GM21737 (cell line): Measurements from ENCODE around the gene CMBL.

ENCODE experiments used
- ATAC-seq: cut with Tn5 transposase; IDR thresholded peaks from one replicate; pipeline ENCODE4 v1.9.1; 2021; ENCODE audit warnings: mild to moderate bottlenecking, moderate library complexity; ENCODE audit not compliant: unreplicated experiment

CMBL gene

DNA sequence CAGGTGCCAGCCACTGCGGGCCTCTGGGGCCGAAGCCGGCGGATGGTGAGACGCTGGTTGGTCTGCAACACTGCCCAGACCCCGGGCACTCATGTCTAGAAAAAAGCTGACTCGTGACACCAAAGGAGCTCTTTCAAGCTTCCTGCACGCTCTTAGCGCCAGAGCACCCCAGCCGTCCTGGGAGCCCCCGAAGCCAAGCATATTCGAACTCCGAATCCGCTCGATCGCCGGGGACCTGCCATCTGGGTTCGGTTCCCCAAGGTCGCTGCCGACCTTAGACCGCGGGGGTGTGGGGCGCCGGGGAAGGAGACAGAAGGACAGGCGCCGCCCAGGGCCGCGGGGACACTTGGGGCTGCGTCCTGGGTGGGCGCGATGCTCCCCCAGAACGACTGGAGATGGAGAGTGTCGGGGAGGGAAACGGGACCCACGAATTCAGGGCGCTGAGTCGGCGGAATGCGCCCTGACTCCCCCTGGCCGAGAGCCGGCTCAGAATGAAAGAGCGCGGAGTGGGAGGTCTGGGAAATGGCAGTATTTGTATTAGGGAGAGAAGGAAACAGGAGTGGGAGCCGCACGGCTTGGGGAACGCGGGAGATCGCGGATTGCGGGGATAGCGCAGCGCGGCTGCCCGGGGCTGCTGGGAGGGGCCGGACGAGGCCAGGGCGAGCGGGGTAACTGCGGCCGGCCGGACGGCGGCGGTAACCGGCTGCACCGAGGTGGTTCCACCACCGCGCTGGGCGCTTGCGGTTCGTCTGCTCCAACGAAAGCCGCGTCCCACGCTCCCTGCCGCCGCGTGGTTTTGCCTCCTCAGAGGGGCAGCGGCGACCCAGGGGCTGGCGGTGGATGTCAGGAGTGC lies 25.7 kb upstream of the CMBL start:
- no peak for ATAC-seq

DNA sequence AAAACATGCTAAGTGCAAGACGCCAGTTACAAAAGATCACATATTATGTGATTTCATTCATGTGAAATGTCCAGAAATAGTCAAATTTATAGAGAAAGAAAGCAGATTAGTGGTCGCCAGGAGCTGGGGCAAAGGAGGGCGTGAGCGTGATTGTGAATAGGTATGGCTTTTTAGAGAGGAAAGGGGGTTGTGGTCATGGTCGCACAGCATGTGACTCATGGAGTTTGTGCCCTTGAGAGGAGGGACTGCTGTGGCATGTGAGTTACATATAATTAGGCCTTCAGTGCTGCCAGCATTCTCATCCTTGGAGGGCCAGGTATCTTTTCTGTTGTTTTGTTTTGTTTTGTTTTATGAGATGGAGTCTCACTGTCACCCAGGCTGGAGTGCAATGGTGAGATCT lies 24.6 kb upstream of the CMBL start:
- no peak for ATAC-seq

DNA sequence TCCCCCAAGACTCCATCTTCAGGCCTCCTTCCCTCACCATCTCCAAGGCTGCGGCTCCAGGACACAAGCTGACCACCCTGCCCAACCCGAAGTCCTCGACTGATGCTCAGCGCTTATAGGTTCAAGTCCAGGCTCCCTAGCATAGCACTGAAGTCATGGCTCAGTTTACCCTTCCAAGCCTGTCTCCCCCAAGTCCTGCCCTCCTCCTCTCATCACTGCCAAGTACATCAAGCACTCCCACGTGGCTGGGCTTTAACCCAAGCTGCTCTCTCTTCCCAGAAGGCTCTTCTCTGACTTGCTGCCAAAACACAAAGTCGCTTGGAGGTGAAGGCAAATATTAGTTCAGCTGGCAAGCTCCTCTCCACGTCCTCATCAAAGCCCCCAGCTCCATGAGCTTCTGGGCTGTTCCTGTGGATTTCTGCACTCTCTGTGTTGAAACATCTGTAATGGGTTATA lies 23.7 kb upstream of the CMBL start:
- no peak for ATAC-seq

DNA sequence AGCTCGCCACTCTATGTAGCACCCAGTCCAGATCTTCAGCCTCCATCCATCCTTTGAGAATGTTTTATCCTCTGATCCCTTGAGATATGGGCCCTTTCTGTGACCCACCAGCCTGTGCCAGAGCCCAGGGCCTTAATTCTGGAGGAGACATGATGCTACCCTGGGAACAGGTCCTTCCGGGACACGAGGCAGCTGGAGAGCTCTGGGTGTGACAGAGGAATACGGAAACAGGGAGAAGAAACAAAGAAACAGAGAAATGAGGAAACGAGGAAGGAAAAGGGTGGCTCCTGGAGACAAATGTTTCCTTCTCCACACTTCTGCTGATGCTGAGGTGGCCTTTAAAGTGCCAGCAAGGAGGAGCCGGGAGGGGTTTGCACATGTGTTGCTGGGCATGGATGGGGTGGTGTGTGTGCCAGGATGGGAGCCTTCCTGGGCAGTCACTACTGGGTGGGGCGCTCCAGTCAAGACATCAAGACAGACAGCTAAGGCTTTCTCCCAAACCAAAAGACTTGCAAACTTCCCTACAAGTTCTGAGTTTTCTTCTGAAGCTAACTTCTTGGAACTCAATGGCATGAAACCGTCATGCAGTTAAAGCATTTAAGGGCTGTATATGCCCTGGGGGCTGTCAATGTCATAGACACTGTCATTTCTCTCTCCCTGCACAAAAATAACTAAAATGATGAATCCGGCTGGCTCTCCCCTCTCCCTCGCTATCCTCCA lies 23.0 kb upstream of the CMBL start:
- no peak for ATAC-seq

DNA sequence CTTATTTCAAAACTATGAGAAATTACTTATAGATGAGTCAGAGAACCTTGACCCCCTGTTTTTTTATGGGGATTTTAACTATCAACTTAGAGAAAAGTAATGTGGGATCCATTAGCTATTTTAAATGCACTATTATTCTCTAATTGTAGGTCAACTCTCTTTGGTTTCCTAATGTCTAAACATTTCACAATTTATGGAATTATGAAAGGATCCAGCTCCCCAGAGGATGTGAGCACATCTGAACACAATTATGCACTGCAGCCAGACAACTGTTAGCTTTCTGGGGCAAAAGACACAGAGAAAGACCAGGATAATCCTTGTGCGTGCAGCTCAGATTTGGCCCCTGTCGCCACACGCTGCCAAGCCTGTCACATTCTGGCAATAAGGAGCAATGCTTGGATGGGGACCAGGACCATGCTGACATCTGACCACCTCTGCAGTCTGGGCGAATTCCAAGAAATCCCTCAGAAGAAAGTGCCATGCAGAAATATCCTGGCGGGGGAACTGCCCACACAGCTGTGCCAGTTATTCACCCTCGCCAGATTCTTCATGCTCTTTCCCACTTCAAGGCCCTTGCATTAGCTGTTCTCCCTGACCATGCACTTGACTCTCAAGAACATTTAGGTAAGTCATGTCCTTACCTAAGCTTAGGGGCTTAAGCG lies 22.2 kb upstream of the CMBL start:
- ATAC-seq = no peak

DNA sequence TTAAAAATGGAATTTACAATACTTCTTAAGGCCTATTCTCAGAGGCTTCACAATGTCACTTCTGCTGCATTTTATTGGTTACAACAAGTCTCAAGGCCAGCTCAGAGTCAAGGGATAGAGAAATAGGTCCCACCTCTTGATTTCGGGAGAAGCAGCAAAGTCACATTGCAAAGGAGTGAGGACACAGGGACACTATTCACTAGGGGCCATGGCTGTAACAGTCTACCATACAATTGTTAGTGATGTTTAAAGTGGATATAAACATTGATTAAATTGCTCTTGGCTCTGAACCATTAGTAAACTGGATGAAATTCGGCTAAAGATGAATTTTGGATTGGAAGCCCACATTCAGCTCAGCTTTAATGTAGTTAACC lies 21.7 kb upstream of the CMBL start:
- ATAC-seq = no peak

DNA sequence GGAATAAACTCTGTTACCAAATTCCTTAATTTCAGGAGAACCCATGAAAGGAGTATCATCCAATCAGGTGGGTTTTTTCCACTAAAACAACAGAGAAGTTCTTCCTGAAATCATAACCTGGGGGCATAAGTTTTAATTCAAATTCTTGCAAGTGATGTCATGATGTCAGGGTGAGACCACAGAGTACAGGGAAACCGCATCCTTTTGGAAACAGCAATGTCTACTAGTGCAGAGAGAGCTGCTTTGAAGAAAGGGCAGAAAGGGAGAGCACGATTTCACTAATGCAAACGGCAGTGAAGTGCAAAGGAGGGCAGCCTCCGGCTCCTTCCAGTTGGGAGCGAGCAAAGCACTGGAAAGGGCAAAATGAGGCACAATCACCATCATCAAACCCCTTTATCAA lies 20.6 kb upstream of the CMBL start:
- no peak for ATAC-seq

DNA sequence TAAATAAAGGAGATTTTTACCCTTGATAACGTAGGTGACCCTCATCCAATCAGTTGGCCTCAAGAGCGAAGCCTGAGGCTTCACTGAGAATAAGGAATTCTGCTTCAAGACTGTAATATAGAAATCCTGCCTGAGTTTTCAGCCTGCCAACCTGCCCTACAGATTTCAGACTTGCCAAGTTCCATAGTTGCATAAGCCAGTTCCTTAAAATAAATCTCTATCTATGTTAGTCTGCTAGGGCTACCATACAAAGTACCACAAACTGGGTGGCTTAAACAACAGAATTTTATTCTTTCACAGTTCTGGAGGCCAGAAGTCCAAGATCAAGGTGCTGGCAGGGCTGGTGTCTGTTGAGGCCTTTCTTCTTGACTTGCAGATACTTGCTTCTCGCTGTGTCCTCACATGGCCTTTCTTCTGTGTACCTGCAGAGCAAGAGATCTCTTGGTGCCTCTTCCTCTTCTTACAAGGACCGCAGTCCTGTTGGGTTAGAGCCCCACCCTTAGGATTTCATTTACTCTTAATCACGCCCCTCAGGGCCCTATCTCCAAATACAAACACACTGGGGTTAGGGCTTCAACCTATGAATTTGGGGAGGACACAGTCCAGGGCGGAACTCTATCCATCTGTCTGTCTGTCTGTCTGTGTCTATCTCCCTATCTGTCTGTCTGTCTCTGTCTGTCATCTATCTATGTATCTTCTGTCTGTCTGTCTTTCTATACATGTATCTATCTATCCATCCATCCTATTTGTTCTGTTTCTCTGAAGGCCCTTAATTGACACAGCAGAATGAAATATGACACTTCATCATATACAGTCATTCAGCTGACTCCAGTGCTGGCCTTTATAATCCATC lies 17.0 kb upstream of the CMBL start:
- no peak for ATAC-seq

DNA sequence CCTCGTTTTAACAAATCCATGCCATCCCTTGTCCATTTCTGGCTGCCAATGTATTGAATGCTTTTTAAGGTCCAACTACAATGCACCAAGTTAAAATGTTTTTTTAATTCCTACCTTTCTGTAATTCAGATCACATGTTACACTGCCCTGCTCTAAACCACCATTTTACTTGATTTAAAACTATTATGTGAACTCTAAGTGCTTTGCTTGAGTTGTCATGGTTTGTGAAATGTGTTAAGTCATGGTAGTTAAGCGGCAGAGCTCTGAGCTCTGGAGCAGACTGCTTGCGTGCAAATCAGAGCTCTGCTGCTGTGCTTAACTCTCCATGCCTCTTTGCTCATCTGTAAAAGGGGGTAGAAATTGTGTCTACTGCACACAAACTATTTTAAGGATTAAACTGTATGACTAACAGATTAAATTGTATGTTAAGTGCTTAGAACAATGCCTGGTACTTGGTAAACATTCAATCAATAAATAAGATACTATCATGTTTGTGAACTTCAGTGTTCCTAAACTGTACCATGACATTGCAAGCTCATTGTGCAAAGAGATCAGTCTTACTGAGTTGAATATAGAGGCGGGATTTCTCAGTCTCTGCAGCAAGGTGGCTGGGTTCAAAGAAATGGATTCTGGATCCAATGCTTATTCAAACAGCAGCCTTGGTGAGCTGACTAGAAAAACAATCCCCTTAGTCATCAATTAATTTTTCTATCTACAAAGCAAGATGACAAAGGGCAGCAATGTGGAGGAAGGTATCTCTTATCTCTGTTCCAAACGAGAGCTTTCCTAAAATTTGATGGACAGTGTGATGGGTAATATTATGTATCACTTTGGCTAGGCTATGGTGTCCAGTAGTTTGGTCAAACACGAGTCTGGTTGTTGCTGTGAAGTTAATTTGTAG lies 16.1 kb upstream of the CMBL start:
- ATAC-seq = no peak

DNA sequence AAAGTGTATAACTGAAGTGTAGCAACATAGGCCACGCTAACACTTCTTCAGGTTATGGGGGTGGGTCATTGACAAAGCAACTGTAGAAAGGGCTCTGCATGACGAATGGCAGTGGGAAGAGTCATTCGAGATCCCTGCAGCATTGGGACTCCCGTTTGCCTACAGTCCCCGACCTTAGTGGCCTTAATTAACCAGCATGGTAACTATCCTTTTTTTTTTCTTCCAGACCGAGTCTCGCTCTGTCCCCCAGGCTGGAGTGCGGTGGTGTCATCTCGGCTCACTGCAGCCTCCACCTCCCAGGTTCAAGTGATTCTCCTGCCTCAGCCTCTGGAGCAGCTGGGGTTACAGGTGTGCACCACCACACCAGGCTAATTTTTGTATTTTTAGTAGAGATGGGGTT lies 14.2 kb upstream of the CMBL start:
- ATAC-seq = no peak

DNA sequence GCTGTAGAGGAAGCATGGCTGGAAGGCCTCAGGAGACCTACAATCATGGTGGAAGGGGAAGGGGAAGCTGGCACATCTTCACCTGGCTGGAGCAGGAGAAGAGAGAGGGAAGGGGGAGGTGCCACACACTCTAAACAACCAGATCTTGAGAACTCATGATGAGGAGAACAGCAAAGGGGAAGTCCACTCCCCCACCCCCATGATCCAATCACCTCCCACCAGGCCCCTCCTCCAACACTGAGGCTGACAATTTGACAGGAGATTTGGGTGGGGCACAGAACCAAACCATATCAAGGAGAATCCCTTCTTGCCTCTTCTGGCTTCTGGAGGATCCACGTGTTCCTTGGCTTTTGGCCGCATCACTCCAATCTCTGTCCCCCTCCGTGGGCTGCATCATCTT lies 13.1 kb upstream of the CMBL start:
- no peak for ATAC-seq

DNA sequence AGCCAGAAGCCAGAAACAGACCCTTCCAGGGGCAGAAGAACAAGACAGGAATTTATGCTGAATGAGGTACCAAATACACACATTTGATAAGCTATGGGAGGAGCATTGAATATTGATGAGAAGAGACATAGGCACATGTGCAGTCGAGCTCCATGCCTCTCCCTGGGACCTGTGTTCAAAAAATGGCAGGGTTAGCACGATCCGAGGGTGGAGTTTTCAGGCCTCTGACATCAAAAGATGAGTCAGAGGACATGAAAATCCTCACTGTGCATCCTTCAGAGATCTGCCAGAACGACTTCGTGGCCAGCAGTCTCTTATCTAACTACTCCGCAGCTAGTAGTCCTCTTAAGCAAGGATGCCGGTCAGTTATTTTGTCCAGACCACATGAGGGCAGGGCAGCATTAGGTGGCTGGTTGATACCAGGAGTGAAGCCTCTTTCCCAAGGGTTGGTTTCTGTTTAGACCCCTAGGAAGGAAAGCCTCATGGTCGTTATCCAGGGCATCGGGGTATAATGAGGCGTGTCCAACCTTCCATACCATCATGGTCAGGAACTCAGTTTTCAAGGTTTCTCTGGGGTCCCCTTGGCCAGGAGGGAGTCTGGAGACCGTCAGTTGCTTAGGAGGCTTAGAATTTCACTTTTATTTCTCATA lies 11.6 kb upstream of the CMBL start:
- no peak for ATAC-seq

DNA sequence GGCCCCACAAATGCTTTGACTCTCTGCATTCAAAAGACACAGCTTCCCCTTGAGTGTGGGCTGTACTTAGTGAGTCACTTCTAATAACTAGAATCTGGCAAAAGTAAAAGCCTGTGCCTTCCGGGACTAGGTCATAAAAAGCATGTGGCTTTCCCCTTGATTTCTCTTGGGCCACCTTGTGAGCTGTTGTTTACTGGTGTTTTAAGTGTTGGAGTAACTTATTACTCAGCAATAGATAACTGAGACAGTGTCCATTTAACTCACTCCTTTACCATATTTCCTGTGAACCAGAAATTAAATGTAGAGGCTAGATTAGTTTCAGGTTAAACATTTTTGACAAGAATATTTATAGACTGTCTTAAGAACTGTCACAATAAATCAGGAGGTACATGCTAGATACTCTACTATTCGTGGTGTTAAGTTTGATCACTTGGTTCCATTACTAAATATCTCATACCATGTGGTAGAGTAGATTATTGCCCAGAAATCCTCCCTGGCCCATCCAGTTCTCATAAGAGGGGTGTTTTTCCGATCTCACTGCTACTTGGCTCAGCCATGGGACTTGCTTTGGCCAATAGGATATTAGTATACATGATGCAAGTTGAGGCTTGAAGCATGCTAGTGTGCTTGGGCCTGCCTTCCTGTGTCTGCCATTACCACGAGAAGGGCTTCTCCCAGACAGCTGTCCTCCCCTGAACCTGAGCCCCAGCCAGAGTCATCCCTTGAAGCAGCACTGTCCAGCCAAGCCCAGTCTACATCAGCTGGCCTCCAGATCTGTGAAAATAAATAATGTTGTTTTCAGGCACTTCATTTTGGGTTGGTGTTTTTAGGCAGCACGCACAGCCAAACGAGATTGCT lies 10.4 kb upstream of the CMBL start:
- no peak for ATAC-seq

DNA sequence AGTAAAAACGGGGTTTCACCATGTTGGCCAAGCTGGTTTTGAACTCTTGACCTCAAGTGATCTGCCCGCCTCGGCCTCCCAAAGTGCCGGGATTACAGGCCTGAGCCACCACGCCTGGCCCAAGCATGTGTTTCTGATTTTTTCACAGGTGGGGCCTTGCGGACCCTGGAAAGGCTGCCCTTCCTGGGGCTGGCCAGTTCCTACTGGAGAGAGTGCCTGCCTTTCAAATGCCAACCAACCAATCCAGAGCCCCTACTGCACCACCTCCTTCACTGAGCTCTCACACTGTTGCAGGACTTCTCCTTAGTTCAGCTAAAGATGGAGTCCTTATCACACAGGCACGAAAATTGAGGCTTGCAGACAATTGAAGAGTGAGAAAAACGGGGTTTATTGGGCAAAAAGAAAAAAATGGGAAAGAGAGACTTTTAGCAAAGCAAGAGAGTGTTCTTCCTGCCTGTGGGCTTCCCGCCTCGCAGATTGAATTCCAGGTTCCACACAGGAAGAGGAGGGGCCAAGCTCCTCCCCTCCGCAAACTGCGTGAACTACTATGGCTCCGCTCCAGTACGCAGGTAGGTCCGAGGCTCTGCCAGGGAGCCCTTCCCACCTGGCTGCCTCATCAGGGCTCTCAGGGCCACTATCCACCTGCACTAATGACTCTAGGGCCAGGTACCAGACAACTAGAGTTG lies 8.3 kb upstream of the CMBL start:
- ATAC-seq = no peak

DNA sequence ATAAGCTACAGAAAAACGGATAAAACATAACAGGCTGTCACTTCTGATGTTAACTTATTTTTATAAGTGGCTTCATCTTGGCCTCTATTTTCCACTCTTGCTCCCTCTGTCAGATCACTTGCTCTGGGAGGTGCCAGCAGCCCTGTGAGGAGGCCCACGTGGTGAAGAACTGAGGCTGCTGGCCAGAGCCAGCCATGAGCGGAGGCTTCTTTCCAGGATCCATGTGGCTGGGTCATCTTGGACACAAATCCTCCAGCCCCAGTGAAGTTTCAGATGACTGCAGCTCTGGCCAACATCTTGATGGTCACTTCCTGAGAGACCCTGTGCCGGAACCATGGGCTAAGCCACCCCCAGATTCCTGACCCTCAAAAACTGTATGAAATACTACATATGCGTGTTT lies 7.5 kb upstream of the CMBL start:
- ATAC-seq = no peak

DNA sequence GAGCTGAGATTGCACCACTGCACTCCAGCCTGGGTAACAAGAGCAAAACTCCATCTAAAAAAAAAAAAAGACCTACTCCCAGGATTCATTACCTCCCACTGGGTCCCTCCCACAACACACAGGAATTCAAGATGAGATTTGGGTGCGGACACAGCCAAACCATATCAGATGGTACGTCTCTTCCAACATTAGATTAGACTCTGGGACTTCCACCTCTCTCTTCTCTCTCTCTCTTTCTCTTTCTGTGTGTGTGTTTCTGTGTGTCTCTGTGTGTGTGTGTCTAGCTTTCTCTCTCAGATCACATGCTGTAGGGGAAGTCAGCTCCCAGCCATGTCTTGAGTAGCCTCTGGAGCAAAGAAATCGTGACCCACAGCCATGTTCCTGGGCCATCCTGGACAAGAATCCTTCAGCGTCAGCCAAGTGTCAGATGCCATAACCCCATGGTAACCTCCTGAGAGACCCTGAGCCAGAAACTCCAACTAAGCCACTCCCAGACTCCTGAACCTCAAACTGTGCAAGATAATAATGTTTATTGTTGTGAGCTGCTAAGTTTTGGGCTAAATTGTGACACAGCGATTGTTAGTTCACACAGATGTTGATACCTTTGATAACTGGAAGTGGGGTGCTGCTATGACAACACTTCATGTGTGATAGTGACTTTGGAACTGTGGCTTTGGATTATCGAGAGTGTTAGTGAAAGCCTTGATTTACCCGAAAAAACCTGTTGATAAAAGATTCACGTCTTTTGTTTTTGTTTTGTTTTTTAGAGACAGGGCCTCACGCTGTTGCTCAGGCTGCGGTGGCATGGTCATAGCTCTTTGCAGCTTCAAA lies 4.1 kb upstream of the CMBL start:
- ATAC-seq = no peak
